VCaP (cell line): ENCODE data around the gene SLC16A12.
A peak's percentile ranks its signal among the peaks of the same experiment; 100 is the strongest.

Experiments used
- H3K27ac ChIP-seq: fragments of 450-650 bp; 2 replicates; pipeline ENCODE4 v1.5.1; 2017
- TF ChIP-seq, protein P1 (sequence below): fragments of 450-650 bp; conservative IDR thresholded peaks from 2 replicates; pipeline ENCODE4 v1.5.1; 2017; ENCODE audit warnings: mild to moderate bottlenecking, moderate library complexity

The SLC16A12 gene

DNA sequence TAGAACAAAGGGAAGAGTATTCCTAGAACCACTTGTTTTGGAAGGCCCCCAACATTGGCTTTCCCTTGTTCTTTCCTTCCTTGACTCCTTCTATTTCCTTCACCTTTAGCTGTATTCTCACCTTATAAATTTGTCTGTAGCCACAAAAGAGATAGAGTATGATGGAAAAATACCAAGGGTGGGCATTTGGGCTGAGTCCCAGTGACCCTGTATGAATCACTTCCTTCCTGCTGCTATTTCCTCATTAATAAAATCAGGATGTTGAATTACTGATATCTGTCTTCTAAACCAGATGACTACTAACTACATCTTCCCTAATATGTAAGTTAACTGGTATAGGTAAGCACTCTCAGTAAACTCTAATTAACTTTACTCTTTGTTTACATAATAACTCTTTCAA, 65.9 kb downstream of the SLC16A12 start:
- H3K27ac ChIP-seq: no peak overlapping the region
- TF ChIP-seq, protein P1, sequence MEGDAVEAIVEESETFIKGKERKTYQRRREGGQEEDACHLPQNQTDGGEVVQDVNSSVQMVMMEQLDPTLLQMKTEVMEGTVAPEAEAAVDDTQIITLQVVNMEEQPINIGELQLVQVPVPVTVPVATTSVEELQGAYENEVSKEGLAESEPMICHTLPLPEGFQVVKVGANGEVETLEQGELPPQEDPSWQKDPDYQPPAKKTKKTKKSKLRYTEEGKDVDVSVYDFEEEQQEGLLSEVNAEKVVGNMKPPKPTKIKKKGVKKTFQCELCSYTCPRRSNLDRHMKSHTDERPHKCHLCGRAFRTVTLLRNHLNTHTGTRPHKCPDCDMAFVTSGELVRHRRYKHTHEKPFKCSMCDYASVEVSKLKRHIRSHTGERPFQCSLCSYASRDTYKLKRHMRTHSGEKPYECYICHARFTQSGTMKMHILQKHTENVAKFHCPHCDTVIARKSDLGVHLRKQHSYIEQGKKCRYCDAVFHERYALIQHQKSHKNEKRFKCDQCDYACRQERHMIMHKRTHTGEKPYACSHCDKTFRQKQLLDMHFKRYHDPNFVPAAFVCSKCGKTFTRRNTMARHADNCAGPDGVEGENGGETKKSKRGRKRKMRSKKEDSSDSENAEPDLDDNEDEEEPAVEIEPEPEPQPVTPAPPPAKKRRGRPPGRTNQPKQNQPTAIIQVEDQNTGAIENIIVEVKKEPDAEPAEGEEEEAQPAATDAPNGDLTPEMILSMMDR: no peak

DNA sequence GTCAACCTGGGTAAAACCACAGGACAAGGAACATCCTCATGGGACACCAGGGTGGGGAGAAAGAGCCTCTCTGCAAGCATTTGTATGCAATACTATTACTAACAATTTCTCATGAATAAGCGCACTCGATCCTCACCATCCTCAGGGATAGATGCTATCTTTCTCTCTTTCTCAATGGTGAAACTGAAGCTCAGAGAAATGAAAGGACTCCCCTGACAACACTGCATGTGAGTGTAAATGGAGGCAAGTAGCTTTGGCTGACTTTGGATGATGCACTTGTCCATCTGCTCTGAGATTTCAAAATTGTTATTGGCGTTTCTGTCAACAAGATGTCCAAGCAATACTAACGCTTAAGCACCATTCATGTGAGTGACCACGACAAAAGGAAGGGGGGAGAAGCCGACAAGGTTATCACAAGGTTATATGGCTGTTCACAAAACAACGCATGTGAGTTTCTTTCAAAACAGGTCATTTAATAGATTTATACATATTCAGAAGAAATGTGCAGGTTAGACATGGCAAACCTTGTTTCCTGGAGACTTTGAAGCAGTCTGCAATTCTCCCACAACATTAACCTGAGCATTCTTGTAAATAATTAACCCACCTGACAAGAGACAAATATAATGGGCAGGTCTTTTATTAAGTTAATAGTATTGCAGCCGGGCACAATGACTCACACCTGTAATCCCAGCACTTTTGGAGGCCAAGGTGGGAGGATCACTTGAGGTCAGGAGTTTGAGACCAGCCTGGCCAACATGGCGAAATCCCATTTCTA, 67.0 kb downstream of the SLC16A12 start:
- H3K27ac ChIP-seq: no peak overlapping the region
- TF ChIP-seq, protein P1: no peak

DNA sequence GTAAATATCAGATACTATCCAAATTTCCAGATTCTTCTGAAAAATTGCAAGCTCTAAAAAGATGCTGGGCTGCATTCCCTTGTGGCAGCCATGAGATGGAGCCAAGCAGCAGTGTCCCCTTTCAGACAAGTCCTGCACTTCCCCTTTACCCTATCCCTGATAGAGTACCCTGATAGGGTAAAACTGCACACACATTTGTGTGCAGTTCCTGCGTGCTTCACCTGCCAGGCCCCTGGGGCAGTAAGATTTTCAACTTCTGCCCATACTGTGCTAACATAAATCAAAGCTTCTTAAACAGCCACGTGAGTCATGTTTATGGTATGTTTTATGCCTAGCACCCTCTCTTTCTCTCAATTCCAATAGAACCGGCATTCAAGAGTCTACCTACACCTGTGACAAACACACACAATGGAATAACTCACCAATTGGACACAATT, 68.8 kb downstream of the SLC16A12 start:
- TF ChIP-seq, protein P1: peak; percentile 72
- peak overlapping the region; percentile 15; the same call in 1 of the 2 replicates for H3K27ac ChIP-seq

DNA sequence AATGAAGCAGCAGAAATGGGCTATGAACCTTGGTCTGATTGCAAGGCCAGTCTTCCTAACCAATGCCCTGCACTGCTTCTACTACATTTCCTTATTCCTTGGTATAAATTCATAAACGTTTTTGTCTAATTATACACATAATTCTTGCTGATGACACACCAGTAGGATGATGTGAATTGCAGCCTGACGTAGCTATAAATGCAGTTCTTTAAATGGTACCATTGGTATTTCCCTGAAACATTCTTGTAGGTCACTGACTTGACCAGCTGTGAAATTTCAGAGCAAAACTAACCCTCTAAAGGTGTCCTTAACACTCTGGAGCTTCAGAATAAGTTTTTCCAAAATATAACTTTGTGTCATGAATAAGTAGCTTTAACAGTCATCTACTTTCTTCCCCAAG, 70.2 kb downstream of the SLC16A12 start:
- no peak overlapping the region for H3K27ac ChIP-seq
- TF ChIP-seq, protein P1: no peak

DNA sequence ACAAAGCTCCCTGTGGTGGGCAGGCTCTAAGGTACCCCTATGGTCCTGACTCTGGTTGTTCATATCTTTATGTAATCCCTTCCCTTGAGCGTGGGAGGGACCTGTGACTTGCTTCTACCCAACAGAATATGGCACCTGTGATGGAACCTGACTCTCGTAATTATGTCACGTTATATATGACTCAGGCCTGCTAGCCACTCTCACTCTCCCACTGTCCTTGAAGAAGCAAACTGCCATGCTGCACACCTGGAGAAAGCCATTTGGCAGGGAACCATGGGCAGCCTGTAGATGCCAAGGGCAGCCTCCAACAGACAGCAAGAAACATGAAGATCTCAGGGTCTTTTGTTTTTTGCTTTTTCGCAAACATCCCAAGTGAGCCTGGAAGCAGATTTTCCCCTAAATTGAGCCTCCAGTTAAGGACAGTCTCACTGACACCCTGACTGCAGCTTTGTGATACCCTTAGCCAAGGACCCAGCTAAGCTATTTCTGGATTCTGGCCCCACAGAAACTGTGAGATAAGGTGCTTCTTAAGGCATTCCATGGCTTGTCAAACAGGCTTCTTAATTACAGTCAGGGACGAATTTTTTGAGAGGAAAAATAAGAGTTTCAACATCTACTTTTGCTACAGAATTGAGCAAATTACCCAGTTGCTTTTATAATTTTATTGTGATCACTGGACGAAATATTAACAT, 71.4 kb downstream of the SLC16A12 start:
- TF ChIP-seq, protein P1: no peak
- H3K27ac ChIP-seq: no peak overlapping the region

GRCh38 chr10:89458784-89459183, 76.6 kb downstream of the SLC16A12 start:
- TF ChIP-seq, protein P1: no peak
- H3K27ac ChIP-seq: no peak overlapping the region

DNA sequence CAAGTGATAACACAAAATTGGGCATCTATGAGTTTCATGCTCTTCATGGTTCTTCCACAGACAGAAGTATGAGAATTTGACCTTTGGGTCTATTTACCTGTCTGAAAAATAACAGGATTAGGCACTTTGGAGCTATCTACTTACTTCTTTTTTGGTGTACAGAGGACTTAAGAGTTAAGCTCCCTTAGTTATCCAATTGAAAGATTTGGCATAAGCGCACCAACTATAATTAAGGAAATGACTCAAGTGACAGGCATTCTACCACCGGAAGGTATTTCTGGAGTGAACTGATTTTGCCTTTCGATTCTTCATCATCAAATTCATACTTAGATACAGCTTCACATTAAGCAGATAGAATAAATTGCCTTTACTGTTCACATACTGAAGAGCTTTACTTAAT, 77.1 kb downstream of the SLC16A12 start:
- TF ChIP-seq, protein P1: no peak
- H3K27ac ChIP-seq: no peak overlapping the region
